SU-DHL-6 (cell line): ENCODE data around the gene OPHN1.

Source experiments
- EZH2phosphoT487 ChIP-seq: fragments of 200-600 bp; sonication (generic), shearing (Covaris generic); conservative IDR thresholded peaks from 2 replicates; pipeline ENCODE4 v1.6.1; 2018; ENCODE audit warnings: mild to moderate bottlenecking, antibody characterized with exemption, low read length, moderate library complexity, mixed read lengths
- TF ChIP-seq, protein P1 (sequence below): fragments of 200-600 bp; sonication (generic); IDR thresholded peaks from one replicate; pipeline ENCODE4 v1.5.1; 2017; ENCODE audit warnings: antibody characterized with exemption, mild to moderate bottlenecking, low read length, moderate library complexity; ENCODE audit not compliant: insufficient read depth, poor library complexity, severe bottlenecking

DNA sequence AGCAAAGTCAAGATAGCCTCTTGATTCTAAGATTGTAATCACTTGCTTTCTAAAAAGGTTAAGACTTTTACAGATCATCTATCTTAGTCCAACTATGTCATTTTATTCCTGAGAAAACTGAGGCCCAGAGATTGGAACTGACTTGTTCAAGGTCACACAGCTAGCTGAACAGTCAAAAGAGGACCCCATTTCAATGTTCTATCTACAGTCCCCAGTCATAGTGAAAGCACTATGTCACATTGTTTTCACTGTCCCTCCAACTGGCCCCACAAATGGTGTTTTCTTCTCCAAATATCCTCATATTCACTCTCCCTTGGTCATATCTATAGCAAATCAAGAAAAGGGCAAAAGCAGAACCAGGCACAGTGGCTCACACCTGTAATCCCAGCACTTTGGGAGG lies 145.2 kb downstream of the OPHN1 start:
- TF ChIP-seq, protein P1, sequence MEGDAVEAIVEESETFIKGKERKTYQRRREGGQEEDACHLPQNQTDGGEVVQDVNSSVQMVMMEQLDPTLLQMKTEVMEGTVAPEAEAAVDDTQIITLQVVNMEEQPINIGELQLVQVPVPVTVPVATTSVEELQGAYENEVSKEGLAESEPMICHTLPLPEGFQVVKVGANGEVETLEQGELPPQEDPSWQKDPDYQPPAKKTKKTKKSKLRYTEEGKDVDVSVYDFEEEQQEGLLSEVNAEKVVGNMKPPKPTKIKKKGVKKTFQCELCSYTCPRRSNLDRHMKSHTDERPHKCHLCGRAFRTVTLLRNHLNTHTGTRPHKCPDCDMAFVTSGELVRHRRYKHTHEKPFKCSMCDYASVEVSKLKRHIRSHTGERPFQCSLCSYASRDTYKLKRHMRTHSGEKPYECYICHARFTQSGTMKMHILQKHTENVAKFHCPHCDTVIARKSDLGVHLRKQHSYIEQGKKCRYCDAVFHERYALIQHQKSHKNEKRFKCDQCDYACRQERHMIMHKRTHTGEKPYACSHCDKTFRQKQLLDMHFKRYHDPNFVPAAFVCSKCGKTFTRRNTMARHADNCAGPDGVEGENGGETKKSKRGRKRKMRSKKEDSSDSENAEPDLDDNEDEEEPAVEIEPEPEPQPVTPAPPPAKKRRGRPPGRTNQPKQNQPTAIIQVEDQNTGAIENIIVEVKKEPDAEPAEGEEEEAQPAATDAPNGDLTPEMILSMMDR, result no peak
- TF ChIP-seq EZH2phosphoT487, result no peak
